Measurements from ENCODE around the gene SH3PXD2B.

GRCh38 chr5:172497591-172498255, 43.4 kb upstream of the SH3PXD2B start:
- TF ChIP-seq CTCF (IDR thresholded peaks at IDR 0.05) (no peak), EZH2 (IDR thresholded peaks at IDR 0.05; ENCODE audit: borderline replicate concordance, insufficient read depth, low read depth, low read length, poor library complexity, severe bottlenecking) (no peak)

Measured in B cell (primary cell).